ENCODE measurements around the gene PRCP.
"Not testable (repeated sequence)": the region's sequence is repeated elsewhere in the genome, so short reads cannot be mapped to it uniquely, and the experiment has no call there.

Gene PRCP

GRCh38 chr11:82900277-82901164 lies at the start of gene PRCP:
Gene PRCP (minus strand): TSS chr11:82900430. CDS start chr11:82900402, 28 bp downstream.
- peak; percentile 74 for DNase-seq (ENCODE audit: low read depth)

- no peak for DNase-seq (ENCODE audit: low read depth)
Observed at GRCh38 chr11:82949352-82949751, 49.1 kb upstream of the PRCP start.

- no peak for DNase-seq (ENCODE audit: low read depth)
Observed at GRCh38 chr11:82945682-82946081, 45.5 kb upstream of the PRCP start.

- DNase-seq (ENCODE audit: low read depth): not testable (repeated sequence)
Observed at GRCh38 chr11:82945041-82945440, 44.8 kb upstream of the PRCP start.

- DNase-seq (ENCODE audit: low read depth): no peak
Observed at GRCh38 chr11:82944198-82944597, 44.0 kb upstream of the PRCP start.

GRCh38 chr11:82943430-82943829 lies 43.2 kb upstream of the PRCP start:
- DNase-seq (ENCODE audit: low read depth): not testable (repeated sequence)

GRCh38 chr11:82942376-82942775 lies 42.1 kb upstream of the PRCP start:
- no peak for DNase-seq (ENCODE audit: low read depth)

- no peak for DNase-seq (ENCODE audit: low read depth)
Observed at GRCh38 chr11:82939456-82939855, 39.2 kb upstream of the PRCP start.

- no peak for DNase-seq (ENCODE audit: low read depth)
Observed at GRCh38 chr11:82937554-82937953, 37.3 kb upstream of the PRCP start.

- DNase-seq (ENCODE audit: low read depth): no peak
Observed at GRCh38 chr11:82936261-82936660, 36.0 kb upstream of the PRCP start.

- DNase-seq (ENCODE audit: low read depth): no peak
Observed at GRCh38 chr11:82932564-82932963, 32.3 kb upstream of the PRCP start.

GRCh38 chr11:82930734-82931133 lies 30.5 kb upstream of the PRCP start:
- no peak for DNase-seq (ENCODE audit: low read depth)

GRCh38 chr11:82930229-82930628 lies 30.0 kb upstream of the PRCP start:
- DNase-seq (ENCODE audit: low read depth): no peak

- DNase-seq (ENCODE audit: low read depth): no peak
Observed at GRCh38 chr11:82929121-82929520, 28.9 kb upstream of the PRCP start.

- DNase-seq (ENCODE audit: low read depth): peak; percentile 35
Observed at GRCh38 chr11:82927264-82927880, 27.1 kb upstream of the PRCP start.

- DNase-seq (ENCODE audit: low read depth): no peak
Observed at GRCh38 chr11:82924522-82925224, 24.4 kb upstream of the PRCP start.

- DNase-seq (ENCODE audit: low read depth): not testable (repeated sequence)
Observed at GRCh38 chr11:82922396-82923173, 22.4 kb upstream of the PRCP start.

GRCh38 chr11:82920227-82920626 lies 20.0 kb upstream of the PRCP start:
- DNase-seq (ENCODE audit: low read depth): not testable (repeated sequence)

- not testable (repeated sequence) for DNase-seq (ENCODE audit: low read depth)
Observed at GRCh38 chr11:82919786-82920185, 19.6 kb upstream of the PRCP start.

- DNase-seq (ENCODE audit: low read depth): no peak
Observed at GRCh38 chr11:82909015-82909640, 8.9 kb upstream of the PRCP start.

- no peak for DNase-seq (ENCODE audit: low read depth)
Observed at GRCh38 chr11:82908311-82908710, 8.1 kb upstream of the PRCP start.

Measured in CMK (cell line).